BJ (cell line): Measurements from ENCODE around the gene POLR2J3. TPM values are rescaled to one million over a fixed set of nuclear protein-coding genes. Genes with fewer than 3 reads are reported as not detected.
"Not testable (repeated sequence)": the region's sequence is repeated elsewhere in the genome, so short reads cannot be mapped to it uniquely, and the experiment has no call there.

ENCODE experiments used
- CTCF ChIA-PET: fragments of 350-600 bp; formaldehyde crosslinking; extraction: SDS; loops from one replicate; lab custom pipeline; 2021; ENCODE audit warnings: antibody characterized with exemption, inconsistent platforms; lab: Yijun Ruan, JAX
- POLR2A ChIA-PET: fragments of 300-600 bp; sonication (Branson Sonifier 250); formaldehyde crosslinking; extraction: SDS; loops from one replicate; lab custom pipeline; 2021; ENCODE audit warnings: antibody characterized with exemption; lab: Charles Lee
- DNase-seq: peaks from one replicate; pipeline ENCODE4 v3.0.0-alpha.2; 2011; ENCODE audit warnings: low read depth
- H3K27me3 ChIP-seq: 2 replicates; pipeline ENCODE4 v1.6.0; 2011; ENCODE audit warnings: low read length; ENCODE audit not compliant: control insufficient read depth, insufficient read depth
- H3K36me3 ChIP-seq: 2 replicates; pipeline ENCODE4 v1.5.1; 2011; ENCODE audit warnings: low read length; ENCODE audit not compliant: control insufficient read depth, insufficient read depth
- H3K4me3 ChIP-seq: 2 replicates; pipeline ENCODE4 v1.5.1; 2011; ENCODE audit warnings: low read depth, mild to moderate bottlenecking, control low read depth, low read length
- polyA plus RNA-seq: library from polyadenylated mRNA; depleted of rRNA; stranded (reverse); fragments of >200 nt; gene quantifications from 2 replicates; pipeline ENCODE4 v1.2.3, GENCODE V29; 2011

The POLR2J3 gene
- polyA plus RNA-seq, 1 experiment = 41.5 TPM

- POLR2A ChIA-PET, H3K36me3 ChIP-seq, CTCF ChIA-PET, H3K4me3 ChIP-seq, DNase-seq, H3K27me3 ChIP-seq: not testable (repeated sequence)
Observed at GRCh38 chr7:102609734-102610133, 37.4 kb upstream of the POLR2J3 start.

GRCh38 chr7:102606848-102607247 lies 34.5 kb upstream of the POLR2J3 start:
- H3K4me3 ChIP-seq, H3K27me3 ChIP-seq, DNase-seq, H3K36me3 ChIP-seq, POLR2A ChIA-PET, CTCF ChIA-PET: not testable (repeated sequence)

GRCh38 chr7:102604431-102605145 lies 32.2 kb upstream of the POLR2J3 start:
- H3K36me3 ChIP-seq, POLR2A ChIA-PET, H3K27me3 ChIP-seq, H3K4me3 ChIP-seq, DNase-seq, CTCF ChIA-PET: not testable (repeated sequence)

GRCh38 chr7:102602317-102602716 lies 29.9 kb upstream of the POLR2J3 start:
- H3K27me3 ChIP-seq, H3K36me3 ChIP-seq, DNase-seq, H3K4me3 ChIP-seq, POLR2A ChIA-PET, CTCF ChIA-PET: not testable (repeated sequence)

GRCh38 chr7:102599699-102600098 lies 27.3 kb upstream of the POLR2J3 start:
- DNase-seq, H3K27me3 ChIP-seq, POLR2A ChIA-PET, CTCF ChIA-PET, H3K4me3 ChIP-seq, H3K36me3 ChIP-seq: not testable (repeated sequence)

GRCh38 chr7:102596036-102596435 lies 23.7 kb upstream of the POLR2J3 start:
- CTCF ChIA-PET, DNase-seq, POLR2A ChIA-PET, H3K36me3 ChIP-seq, H3K4me3 ChIP-seq, H3K27me3 ChIP-seq: not testable (repeated sequence)

GRCh38 chr7:102593637-102594334 lies 21.4 kb upstream of the POLR2J3 start:
- DNase-seq, H3K36me3 ChIP-seq, H3K27me3 ChIP-seq, POLR2A ChIA-PET, H3K4me3 ChIP-seq, CTCF ChIA-PET: not testable (repeated sequence)

GRCh38 chr7:102592477-102593019 lies 20.2 kb upstream of the POLR2J3 start:
- H3K36me3 ChIP-seq, H3K27me3 ChIP-seq, DNase-seq, POLR2A ChIA-PET, CTCF ChIA-PET, H3K4me3 ChIP-seq: not testable (repeated sequence)

GRCh38 chr7:102589857-102590256 lies 17.5 kb upstream of the POLR2J3 start:
- H3K4me3 ChIP-seq, DNase-seq, H3K27me3 ChIP-seq, CTCF ChIA-PET, H3K36me3 ChIP-seq, POLR2A ChIA-PET: not testable (repeated sequence)

- H3K4me3 ChIP-seq, H3K27me3 ChIP-seq, POLR2A ChIA-PET, DNase-seq, H3K36me3 ChIP-seq, CTCF ChIA-PET: not testable (repeated sequence)
Observed at GRCh38 chr7:102583495-102583894, 11.1 kb upstream of the POLR2J3 start.

- H3K4me3 ChIP-seq, H3K27me3 ChIP-seq, H3K36me3 ChIP-seq, DNase-seq, CTCF ChIA-PET, POLR2A ChIA-PET: not testable (repeated sequence)
Observed at GRCh38 chr7:102581722-102582121, 9.3 kb upstream of the POLR2J3 start.

- CTCF ChIA-PET, POLR2A ChIA-PET, H3K27me3 ChIP-seq: not testable (repeated sequence)
Observed at GRCh38 chr7:102578486-102578885, 6.1 kb upstream of the POLR2J3 start.

More at GRCh38 chr7:102578486-102578885, 6.1 kb upstream of the POLR2J3 start:
- not testable (repeated sequence) for H3K4me3 ChIP-seq, H3K36me3 ChIP-seq, DNase-seq
